Esophagus squamous epithelium (tissue), 4 donors: Measurements from ENCODE around the gene RGS17.

Source experiments
- CTCF ChIP-seq, 6 experiments: fragments of 450-650 bp in 4 of 6; fragments of 200-600 bp in 2 of 6; sonication (generic) in 2 of 6; IDR thresholded peaks; one replicate each; pipeline ENCODE4 v1.5.1; 2016 to 2019; ENCODE audit warnings: antibody characterized with exemption in 6 of 6, mild to moderate bottlenecking in 4 of 6, moderate library complexity in 4 of 6
- POLR2A ChIP-seq, 4 donors: fragments of 450-650 bp; IDR thresholded peaks; one replicate each; pipeline ENCODE4 v1.6.1; 2017; ENCODE audit warnings: antibody characterized with exemption in 4 of 4, mild to moderate bottlenecking in 4 of 4, moderate library complexity in 3 of 4

GRCh38 chr6:153126218-153126617 is 4.9 kb downstream of the RGS17 start:
- TF ChIP-seq CTCF (IDR thresholded peaks at IDR 0.05) (no peak), POLR2A (IDR thresholded peaks at IDR 0.05) (no peak)
